ENCODE data around the gene ARHGEF33. TPM values are rescaled to one million over a fixed set of nuclear protein-coding genes. Genes with fewer than 3 reads are reported as not detected.

Gene ARHGEF33
- total RNA-seq, 1 donor from 2014 or later = 2.5 TPM

DNA sequence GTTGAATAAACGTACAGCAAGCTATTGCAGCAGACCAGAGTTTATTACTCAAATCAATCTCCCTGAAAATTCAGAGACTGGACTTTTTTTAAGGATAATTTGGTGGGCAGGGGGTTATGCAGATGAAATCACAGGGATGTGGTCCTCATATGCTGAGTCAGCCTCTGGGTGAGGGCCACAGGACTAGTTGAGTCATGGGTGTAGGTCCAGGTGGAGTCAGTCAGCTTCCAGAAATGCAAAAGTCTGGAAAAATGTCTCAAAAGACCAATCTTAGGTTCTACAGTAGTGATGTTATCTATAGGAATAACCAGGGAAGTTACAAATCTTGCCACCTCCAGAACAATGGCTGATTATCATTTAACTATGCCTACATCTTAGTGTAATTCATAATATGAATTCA is 51.1 kb downstream of the ARHGEF33 start:
- no peaks in the 10 kb centered on the region for H3K36me3 ChIP-seq
- TF ChIP-seq EZH2phosphoT487 (IDR thresholded peaks at IDR 0.05) = no peak
- TF ChIP-seq, protein P1, sequence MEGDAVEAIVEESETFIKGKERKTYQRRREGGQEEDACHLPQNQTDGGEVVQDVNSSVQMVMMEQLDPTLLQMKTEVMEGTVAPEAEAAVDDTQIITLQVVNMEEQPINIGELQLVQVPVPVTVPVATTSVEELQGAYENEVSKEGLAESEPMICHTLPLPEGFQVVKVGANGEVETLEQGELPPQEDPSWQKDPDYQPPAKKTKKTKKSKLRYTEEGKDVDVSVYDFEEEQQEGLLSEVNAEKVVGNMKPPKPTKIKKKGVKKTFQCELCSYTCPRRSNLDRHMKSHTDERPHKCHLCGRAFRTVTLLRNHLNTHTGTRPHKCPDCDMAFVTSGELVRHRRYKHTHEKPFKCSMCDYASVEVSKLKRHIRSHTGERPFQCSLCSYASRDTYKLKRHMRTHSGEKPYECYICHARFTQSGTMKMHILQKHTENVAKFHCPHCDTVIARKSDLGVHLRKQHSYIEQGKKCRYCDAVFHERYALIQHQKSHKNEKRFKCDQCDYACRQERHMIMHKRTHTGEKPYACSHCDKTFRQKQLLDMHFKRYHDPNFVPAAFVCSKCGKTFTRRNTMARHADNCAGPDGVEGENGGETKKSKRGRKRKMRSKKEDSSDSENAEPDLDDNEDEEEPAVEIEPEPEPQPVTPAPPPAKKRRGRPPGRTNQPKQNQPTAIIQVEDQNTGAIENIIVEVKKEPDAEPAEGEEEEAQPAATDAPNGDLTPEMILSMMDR (IDR thresholded peaks at IDR 0.05) = no peak
- no peak for TF ChIP-seq EZH2 (IDR thresholded peaks at IDR 0.05)
- no peaks in the 10 kb centered on the region for H4K20me1 ChIP-seq (ENCODE audit: low read depth)
- no peak overlapping the region for H3K27ac ChIP-seq
- no peaks in the 10 kb centered on the region for H3F3A ChIP-seq (ENCODE audit: low read depth)
- no peak overlapping the region for H3K4me2 ChIP-seq
- no peak for DNase-seq (ENCODE audit: low spot score)
- H3K79me2 ChIP-seq (ENCODE audit: low read depth) = no peaks in the 10 kb centered on the region
- no peak overlapping the region for H3K9ac ChIP-seq
- H3K4me3 ChIP-seq = no peak overlapping the region
- Mint-ChIP-seq H3K4me1 (peaks cover 21% of the 10 kb centered on the region), H3K27me3 (ENCODE audit: insufficient read depth, low read depth) (peaks cover 2% of the 10 kb centered on the region), H3K27ac (no peak overlapping the region), H3K4me3 (no peak overlapping the region), H3K36me3 (no peaks in the 10 kb centered on the region), H3K9me3 (no peaks in the 10 kb centered on the region)
- no peak overlapping the region for H2AFZ ChIP-seq (replicated peaks)
- no peaks in the 10 kb centered on the region for H3K9me3 ChIP-seq (ENCODE audit: low read depth)
- H3K27me3 ChIP-seq = no peaks in the 10 kb centered on the region
- peaks cover 14% of the 10 kb centered on the region for H3K4me1 ChIP-seq

DNA sequence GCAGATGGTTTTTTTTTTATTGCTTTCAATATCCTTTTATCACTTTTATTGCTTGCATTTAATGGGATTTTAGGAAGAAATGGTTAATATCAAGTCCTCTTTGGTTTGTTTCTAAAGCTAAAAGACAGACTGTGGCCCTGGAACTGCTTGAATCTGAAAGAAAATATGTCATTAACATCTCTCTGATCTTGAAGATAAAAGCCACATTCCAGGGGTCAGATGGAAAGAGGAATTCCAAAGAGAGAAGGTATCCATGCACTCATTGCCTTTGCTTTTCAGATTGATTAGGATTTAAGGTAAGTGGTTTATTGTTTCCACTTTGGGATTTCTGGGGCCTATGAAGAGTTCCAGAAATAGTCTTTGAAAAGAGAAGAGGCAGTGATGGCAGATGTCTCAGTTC is 54.1 kb downstream of the ARHGEF33 start:
- Histone ChIP-seq H3K27me3 (no peaks in the 10 kb centered on the region), H3K9ac (no peak overlapping the region), H3F3A (ENCODE audit: low read depth) (no peaks in the 10 kb centered on the region), H3K4me1 (peaks cover 14% of the 10 kb centered on the region), H3K4me2 (no peak overlapping the region), H2AFZ (replicated peaks) (peak overlapping the region; percentile 43), H4K20me1 (ENCODE audit: low read depth) (no peaks in the 10 kb centered on the region), H3K79me2 (ENCODE audit: low read depth) (no peaks in the 10 kb centered on the region), H3K4me3 (no peak overlapping the region), H3K36me3 (no peaks in the 10 kb centered on the region), H3K9me3 (ENCODE audit: low read depth) (no peaks in the 10 kb centered on the region), H3K27ac (no peak overlapping the region)
- DNase-seq (ENCODE audit: low spot score) = no peak
- peaks cover 28% of the 10 kb centered on the region for H3K4me1 Mint-ChIP-seq
- no peaks in the 10 kb centered on the region for H3K9me3 Mint-ChIP-seq
- no peaks in the 10 kb centered on the region for H3K36me3 Mint-ChIP-seq
- peak overlapping the region; percentile 7 for H3K27ac Mint-ChIP-seq
- H3K4me3 Mint-ChIP-seq = no peak overlapping the region
- H3K27me3 Mint-ChIP-seq (ENCODE audit: insufficient read depth, low read depth) = peaks cover 2% of the 10 kb centered on the region
- TF ChIP-seq EZH2phosphoT487 (IDR thresholded peaks at IDR 0.05) = no peak
- TF ChIP-seq, protein P1 (IDR thresholded peaks at IDR 0.05) = no peak
- no peak for TF ChIP-seq EZH2 (IDR thresholded peaks at IDR 0.05)

DNA sequence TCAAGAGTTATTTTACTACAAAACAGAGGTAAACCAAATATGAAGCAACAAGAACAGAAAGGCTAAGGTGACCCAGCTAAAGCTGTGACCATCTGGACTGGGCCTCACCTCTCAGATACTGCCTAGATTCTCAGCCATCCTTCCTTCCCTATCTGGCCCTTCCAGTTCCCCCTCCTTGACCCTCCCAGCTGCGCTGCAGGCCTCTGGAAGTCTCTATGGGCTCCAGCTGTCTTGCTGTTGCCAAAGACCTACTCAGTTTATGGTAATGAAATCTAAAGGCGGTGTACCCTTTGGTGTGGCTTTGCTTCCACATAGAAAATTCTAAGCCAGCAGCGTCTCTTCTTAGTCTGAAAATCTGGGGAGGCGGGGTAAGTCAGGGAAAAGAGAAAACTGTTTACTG is 55.7 kb downstream of the ARHGEF33 start:
- no peak overlapping the region for H3K4me3 Mint-ChIP-seq

DNA sequence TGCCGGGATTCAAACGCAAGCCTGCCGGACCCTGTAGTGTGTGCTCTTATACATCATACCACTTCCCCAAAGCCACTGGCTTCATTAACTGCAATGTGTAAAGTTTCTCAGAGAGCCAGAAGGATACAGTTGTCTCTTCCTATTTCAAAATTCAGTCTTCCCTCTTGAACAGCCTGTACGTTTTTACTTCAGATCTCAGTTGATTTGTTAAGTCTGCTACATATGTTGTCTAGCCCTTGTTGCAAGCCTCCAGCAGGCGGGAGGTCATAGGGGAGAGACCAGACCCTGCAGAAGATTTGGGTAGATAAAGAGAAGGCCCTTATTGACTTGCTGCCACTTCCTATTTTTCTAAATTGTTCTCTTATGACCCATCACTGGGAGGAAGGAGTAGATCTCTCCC is 56.2 kb downstream of the ARHGEF33 start:
- H4K20me1 ChIP-seq (ENCODE audit: low read depth) = no peaks in the 10 kb centered on the region
- Mint-ChIP-seq H3K27ac (no peak overlapping the region), H3K36me3 (no peaks in the 10 kb centered on the region), H3K27me3 (ENCODE audit: insufficient read depth, low read depth) (peaks cover 2% of the 10 kb centered on the region), H3K4me1 (peaks cover 28% of the 10 kb centered on the region), H3K9me3 (no peaks in the 10 kb centered on the region), H3K4me3 (no peak overlapping the region)
- H3F3A ChIP-seq (ENCODE audit: low read depth) = no peaks in the 10 kb centered on the region
- no peaks in the 10 kb centered on the region for H3K36me3 ChIP-seq
- H2AFZ ChIP-seq (replicated peaks) = peak overlapping the region; percentile 50
- no peak for DNase-seq (ENCODE audit: low spot score)
- no peak overlapping the region for H3K4me2 ChIP-seq
- TF ChIP-seq, protein P1 (IDR thresholded peaks at IDR 0.05) = no peak
- TF ChIP-seq EZH2 (IDR thresholded peaks at IDR 0.05) (no peak), EZH2phosphoT487 (IDR thresholded peaks at IDR 0.05) (no peak)
- H3K79me2 ChIP-seq (ENCODE audit: low read depth) = no peaks in the 10 kb centered on the region
- no peaks in the 10 kb centered on the region for H3K27me3 ChIP-seq
- no peak overlapping the region for H3K27ac ChIP-seq
- H3K4me1 ChIP-seq = peaks cover 14% of the 10 kb centered on the region
- no peaks in the 10 kb centered on the region for H3K9me3 ChIP-seq (ENCODE audit: low read depth)
- no peak overlapping the region for H3K4me3 ChIP-seq
- no peak overlapping the region for H3K9ac ChIP-seq

More for the DNA sequence above, 55.7 kb downstream of the ARHGEF33 start:
- Histone ChIP-seq H3K4me3 (no peak overlapping the region), H3K9ac (no peak overlapping the region), H3K9me3 (ENCODE audit: low read depth) (no peaks in the 10 kb centered on the region), H3K4me2 (no peak overlapping the region), H2AFZ (replicated peaks) (peak overlapping the region; percentile 50), H3K4me1 (peaks cover 14% of the 10 kb centered on the region), H3K27me3 (no peaks in the 10 kb centered on the region), H3F3A (ENCODE audit: low read depth) (no peaks in the 10 kb centered on the region), H3K79me2 (ENCODE audit: low read depth) (no peaks in the 10 kb centered on the region), H3K36me3 (no peaks in the 10 kb centered on the region), H4K20me1 (ENCODE audit: low read depth) (no peaks in the 10 kb centered on the region), H3K27ac (no peak overlapping the region)
- Mint-ChIP-seq H3K27ac (peak overlapping the region; percentile 8), H3K27me3 (ENCODE audit: insufficient read depth, low read depth) (peaks cover 2% of the 10 kb centered on the region), H3K4me1 (peaks cover 28% of the 10 kb centered on the region), H3K9me3 (no peaks in the 10 kb centered on the region), H3K36me3 (no peaks in the 10 kb centered on the region)
- DNase-seq (ENCODE audit: low spot score) = no peak
- TF ChIP-seq EZH2 (IDR thresholded peaks at IDR 0.05) = no peak

All from neural progenitor cell (in vitro differentiated cells).